ENCODE data around the gene RBM15B. TPM values are rescaled to one million over a fixed set of nuclear protein-coding genes. Genes with fewer than 3 reads are reported as not detected.

The RBM15B gene
- total and polyA plus RNA-seq, 7 donors: 9.6 to 29.5 (median 19.5) TPM

DNA sequence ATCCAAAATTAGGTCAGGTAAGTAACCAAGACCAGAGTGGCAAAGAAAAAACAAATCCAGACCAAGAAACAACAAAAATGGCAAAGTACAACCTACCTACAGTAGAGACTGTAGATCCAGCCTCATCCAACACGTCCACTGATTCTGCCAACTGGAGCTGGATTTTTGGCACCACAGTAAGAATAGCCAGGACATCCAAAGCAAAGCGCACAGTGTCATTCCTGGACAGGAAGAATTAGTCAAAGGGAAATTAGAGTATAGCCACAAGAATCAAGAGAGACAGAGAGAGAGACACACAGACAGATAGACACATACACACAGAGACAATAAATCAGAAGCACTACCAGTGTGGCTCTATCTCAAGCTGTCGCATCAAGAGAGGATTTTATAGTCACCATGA, 31.1 kb downstream of the RBM15B start:
- H3K27me3 ChIP-seq: no peaks in the 10 kb centered on the region
- peaks cover 17 to 82% (median 30%) of the 10 kb centered on the region in 4 donors for H3K36me3 ChIP-seq
- no peak for DNase-seq
- H3K4me1 ChIP-seq: no peaks in the 10 kb centered on the region
- no peak overlapping the region for H3K4me3 ChIP-seq
- TF ChIP-seq POLR2A (IDR thresholded peaks at IDR 0.05): no peak
- no peak for TF ChIP-seq POLR2AphosphoS5 (IDR thresholded peaks at IDR 0.05)
- TF ChIP-seq, protein P1, sequence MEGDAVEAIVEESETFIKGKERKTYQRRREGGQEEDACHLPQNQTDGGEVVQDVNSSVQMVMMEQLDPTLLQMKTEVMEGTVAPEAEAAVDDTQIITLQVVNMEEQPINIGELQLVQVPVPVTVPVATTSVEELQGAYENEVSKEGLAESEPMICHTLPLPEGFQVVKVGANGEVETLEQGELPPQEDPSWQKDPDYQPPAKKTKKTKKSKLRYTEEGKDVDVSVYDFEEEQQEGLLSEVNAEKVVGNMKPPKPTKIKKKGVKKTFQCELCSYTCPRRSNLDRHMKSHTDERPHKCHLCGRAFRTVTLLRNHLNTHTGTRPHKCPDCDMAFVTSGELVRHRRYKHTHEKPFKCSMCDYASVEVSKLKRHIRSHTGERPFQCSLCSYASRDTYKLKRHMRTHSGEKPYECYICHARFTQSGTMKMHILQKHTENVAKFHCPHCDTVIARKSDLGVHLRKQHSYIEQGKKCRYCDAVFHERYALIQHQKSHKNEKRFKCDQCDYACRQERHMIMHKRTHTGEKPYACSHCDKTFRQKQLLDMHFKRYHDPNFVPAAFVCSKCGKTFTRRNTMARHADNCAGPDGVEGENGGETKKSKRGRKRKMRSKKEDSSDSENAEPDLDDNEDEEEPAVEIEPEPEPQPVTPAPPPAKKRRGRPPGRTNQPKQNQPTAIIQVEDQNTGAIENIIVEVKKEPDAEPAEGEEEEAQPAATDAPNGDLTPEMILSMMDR (IDR thresholded peaks at IDR 0.05): no peak
- TF ChIP-seq EP300 (IDR thresholded peaks at IDR 0.05): no peak
- no peaks in the 10 kb centered on the region for H3K9me3 ChIP-seq
- H3K27ac ChIP-seq: no peak overlapping the region
- 96 to 97% methylated on average over 3 of the region's 3 CpGs for WGBS, 2 donors
- intact Hi-C loops (cut with DNase I): no loop called here

DNA sequence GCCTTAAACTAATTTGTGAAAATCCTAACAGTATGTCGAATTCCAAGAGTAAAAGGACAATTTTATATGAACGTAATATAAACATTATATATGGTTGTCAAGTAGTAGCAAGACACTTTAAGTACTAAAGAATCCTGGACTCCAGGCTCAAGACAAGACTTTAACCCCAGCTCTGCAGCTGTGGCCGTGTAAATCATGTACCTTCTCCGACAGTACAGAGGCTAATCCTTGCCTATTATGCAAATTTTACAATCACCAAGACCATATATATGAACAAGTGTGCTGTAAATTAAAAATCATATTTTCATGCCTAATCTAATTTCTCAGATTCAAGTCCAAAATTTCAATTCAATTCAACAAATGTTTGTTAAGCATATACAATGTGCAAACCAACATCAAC, 35.8 kb downstream of the RBM15B start:
- intact Hi-C loops (cut with DNase I): no loop called here

DNA sequence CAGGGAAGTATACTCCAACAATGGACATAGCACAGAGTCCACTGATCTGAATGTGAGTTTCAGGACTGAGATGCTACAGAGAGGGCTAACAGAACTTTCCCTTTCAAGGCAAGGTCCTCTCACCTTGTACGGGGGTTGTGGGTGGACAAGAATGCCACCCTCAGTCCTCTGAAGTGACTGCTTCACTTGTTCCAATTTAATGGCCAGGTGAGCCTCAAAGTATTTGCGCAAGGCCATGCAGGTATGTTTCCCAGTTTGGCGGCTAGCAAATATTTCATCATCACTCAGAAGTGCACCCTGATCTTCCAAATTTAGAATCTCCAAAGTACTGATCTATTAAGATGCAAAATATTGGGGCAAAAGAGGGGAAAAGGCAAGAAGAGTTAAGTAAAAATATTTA, 38.1 kb downstream of the RBM15B start:
- Histone ChIP-seq H3K9me3 (no peaks in the 10 kb centered on the region), H3K4me3 (no peak overlapping the region), H3K27me3 (no peaks in the 10 kb centered on the region), H3K36me3 (peaks cover 4 to 79% (median 19%) of the 10 kb centered on the region in 4 donors), H3K27ac (no peak overlapping the region), H3K4me1 (no peaks in the 10 kb centered on the region)
- DNase-seq: no peak
- TF ChIP-seq, protein P1 (IDR thresholded peaks at IDR 0.05): no peak
- TF ChIP-seq EP300 (IDR thresholded peaks at IDR 0.05) (no peak), POLR2AphosphoS5 (IDR thresholded peaks at IDR 0.05) (no peak), POLR2A (IDR thresholded peaks at IDR 0.05) (no peak)
- intact Hi-C loops (cut with DNase I): no loop called here
- WGBS, 2 donors: 94 to 97% methylated on average over 3 of the region's 3 CpGs

More for the DNA sequence above, 35.8 kb downstream of the RBM15B start:
- no peak for DNase-seq
- no peaks in the 10 kb centered on the region for H3K27me3 ChIP-seq
- H3K36me3 ChIP-seq: peaks cover 8 to 86% (median 21%) of the 10 kb centered on the region in 4 donors
- no peaks in the 10 kb centered on the region for H3K4me1 ChIP-seq
- no peaks in the 10 kb centered on the region for H3K9me3 ChIP-seq
- WGBS, 2 donors: 66 to 83% methylated on average over 4 of the region's 4 CpGs
- no peak overlapping the region for H3K27ac ChIP-seq
- H3K4me3 ChIP-seq: no peak overlapping the region
- no peak for TF ChIP-seq POLR2A (IDR thresholded peaks at IDR 0.05)
- TF ChIP-seq, protein P1 (IDR thresholded peaks at IDR 0.05): no peak
- TF ChIP-seq EP300 (IDR thresholded peaks at IDR 0.05): no peak
- no peak for TF ChIP-seq POLR2AphosphoS5 (IDR thresholded peaks at IDR 0.05)

DNA sequence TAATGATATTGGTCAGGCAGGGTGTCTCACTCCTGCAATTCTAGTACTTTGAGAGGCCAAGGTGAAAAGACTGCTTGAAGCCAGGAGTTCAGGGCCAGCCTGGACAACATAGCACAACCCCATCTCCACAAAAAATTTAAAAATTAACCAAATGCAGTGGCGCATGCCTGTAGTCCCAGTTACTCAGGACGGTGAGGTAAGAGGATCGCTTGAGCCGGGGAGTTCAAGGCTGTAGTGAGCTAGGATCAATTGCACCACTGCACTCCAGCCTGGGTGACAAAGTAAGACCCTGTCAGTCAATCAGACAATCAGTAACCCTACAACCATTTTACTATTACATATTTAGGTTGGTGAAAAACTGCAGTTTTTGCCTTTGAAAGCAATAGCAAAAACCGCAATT, 43.0 kb downstream of the RBM15B start:
- 95% methylated on average over 5 of the region's 5 CpGs for WGBS, 2 donors
- peaks cover 0 to 4% (median 0%) of the 10 kb centered on the region in 4 donors for H3K4me1 ChIP-seq
- intact Hi-C loops (cut with DNase I): loop anchor here (2.0 kb wide), 1 partner anchor 817 kb away; the partner anchor contains the start of gene MAPKAPK3

More for the DNA sequence above, 43.0 kb downstream of the RBM15B start:
- Histone ChIP-seq H3K4me3 (no peak overlapping the region), H3K36me3 (peaks cover 5 to 50% (median 19%) of the 10 kb centered on the region in 4 donors), H3K27me3 (no peaks in the 10 kb centered on the region), H3K27ac (no peak overlapping the region), H3K9me3 (no peaks in the 10 kb centered on the region)
- no peak for DNase-seq
- TF ChIP-seq POLR2A (IDR thresholded peaks at IDR 0.05) (no peak), EP300 (IDR thresholded peaks at IDR 0.05) (no peak), POLR2AphosphoS5 (IDR thresholded peaks at IDR 0.05) (no peak)
- TF ChIP-seq, protein P1 (IDR thresholded peaks at IDR 0.05): no peak
